GF-D8 (cell line): ENCODE data around the gene LNPEP.

Source experiments
- DNase-seq: peaks from one replicate; lab custom pipeline; 2025; lab: John Stamatoyannopoulos, UW

LNPEP gene

GRCh38 chr5:96961053-96961452, 25.2 kb downstream of the LNPEP start:
- peak; percentile 42 for DNase-seq

DNA sequence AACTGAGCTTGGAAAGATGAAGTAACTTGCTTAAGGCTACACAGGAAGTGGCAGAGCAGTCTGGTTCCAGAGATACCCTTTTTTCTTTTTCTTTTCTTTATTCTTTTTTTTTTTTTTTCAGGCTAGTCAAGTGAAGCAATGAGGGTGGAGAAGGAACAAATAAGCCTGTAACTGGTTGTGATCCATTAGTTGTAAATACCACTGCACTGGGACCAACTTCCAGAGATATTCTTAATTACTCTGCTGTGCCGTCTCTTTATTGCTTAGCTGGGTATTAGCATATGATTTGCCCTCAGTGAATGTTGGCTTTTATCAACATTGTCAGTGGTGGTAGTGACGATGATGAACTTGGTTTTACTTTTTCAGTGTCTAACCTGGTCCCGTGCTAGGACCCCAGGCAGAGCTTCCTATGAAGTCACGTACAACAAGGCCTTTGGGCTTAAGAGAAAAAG, 26.7 kb downstream of the LNPEP start:
- peak; percentile 54 for DNase-seq

- peak; percentile 11 for DNase-seq
Measured at GRCh38 chr5:96963267-96963666, 27.4 kb downstream of the LNPEP start.

GRCh38 chr5:96966801-96967200, 30.9 kb downstream of the LNPEP start:
- DNase-seq: no peak

DNA sequence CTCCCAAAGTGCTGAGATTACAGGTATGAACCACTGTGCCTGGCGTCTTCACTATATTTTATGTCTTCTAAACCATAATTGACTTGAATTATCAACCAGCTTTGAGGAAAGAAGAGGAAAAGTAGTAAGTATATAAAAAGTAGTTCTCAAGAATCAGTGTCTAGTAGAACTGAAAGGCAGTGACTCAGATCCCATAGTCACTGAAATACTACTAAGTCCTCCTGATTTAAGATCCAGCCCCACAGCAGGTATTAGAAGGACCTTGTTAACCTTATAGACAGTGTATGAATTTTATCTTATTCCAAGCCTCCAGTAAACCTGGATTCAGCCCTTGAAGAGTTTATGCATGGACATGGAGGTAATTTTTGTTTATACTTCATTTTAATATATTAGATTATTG, 31.5 kb downstream of the LNPEP start:
- no peak for DNase-seq

DNA sequence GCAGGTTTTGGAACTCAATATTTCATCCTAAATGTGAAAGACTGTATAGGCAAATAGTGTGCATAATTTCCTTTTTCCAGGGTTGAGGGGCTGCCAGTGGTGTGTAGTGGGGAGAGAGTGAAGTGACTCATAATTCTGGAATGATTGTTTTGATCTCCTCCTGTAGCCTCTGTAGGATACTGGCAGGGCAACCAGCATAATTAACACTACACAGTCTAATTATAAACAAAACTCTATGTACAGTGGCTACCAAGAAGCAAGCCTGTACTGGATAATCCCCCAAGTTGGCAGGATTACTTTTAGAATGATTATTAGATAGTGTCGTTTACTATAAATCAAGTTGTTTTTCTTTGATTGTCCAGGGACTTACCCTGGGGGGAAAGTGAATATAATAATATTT, 32.2 kb downstream of the LNPEP start:
- no peak for DNase-seq

- no peak for DNase-seq
Measured at GRCh38 chr5:96968614-96969013, 32.7 kb downstream of the LNPEP start.

DNA sequence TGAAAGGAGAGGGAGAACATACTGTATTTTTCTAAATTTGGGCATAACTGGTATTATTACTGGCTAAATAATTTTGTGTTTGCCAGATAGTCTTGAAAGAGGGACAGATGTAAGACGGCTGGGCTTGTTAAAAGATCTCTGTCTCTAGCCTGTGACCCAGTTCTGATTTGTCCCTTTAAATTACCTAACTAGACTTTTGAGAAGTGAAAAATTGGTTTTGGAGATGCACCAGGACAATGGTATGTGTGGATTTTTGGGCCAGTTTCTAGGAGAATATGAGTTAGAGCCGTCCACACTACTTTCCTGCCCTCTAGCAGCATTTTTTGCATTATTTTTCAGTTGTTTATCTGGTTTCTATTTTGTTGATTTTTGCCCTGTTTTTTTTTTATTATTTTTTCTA, 33.5 kb downstream of the LNPEP start:
- DNase-seq: no peak

DNA sequence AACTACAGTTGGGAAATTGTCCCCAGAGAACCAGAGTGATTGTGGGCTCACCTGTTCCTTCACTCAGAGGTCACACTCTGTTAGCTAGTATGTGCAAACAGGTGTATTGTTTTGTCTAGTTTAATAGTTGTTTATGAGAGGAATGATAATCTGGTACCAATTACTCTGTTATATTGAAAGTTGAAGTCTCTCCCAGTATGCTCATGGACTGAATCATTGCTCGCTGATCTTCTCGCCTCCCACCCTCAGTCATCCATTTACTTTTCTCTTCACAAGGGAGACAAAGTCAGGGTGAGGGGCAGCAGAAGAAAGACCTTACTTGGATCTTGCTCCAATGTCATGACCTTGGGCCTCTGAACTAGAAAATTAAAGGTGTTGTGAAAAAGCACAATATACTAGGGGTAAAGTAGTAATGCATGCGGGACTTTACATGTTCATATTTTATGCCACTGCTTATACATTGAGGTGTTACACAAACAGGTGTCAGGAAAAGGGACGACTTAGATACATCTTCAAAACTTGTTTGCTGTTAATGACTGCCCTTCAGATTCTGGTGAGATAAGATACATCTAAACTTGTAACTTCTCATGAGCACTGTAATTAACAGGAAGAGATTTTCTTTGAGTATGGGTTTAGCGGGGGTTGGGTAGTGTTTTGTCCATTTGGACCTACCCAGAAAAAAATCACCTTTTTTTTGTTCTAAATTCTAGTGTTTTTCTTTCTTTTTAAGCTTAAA, 36.9 kb downstream of the LNPEP start:
- no peak for DNase-seq

DNA sequence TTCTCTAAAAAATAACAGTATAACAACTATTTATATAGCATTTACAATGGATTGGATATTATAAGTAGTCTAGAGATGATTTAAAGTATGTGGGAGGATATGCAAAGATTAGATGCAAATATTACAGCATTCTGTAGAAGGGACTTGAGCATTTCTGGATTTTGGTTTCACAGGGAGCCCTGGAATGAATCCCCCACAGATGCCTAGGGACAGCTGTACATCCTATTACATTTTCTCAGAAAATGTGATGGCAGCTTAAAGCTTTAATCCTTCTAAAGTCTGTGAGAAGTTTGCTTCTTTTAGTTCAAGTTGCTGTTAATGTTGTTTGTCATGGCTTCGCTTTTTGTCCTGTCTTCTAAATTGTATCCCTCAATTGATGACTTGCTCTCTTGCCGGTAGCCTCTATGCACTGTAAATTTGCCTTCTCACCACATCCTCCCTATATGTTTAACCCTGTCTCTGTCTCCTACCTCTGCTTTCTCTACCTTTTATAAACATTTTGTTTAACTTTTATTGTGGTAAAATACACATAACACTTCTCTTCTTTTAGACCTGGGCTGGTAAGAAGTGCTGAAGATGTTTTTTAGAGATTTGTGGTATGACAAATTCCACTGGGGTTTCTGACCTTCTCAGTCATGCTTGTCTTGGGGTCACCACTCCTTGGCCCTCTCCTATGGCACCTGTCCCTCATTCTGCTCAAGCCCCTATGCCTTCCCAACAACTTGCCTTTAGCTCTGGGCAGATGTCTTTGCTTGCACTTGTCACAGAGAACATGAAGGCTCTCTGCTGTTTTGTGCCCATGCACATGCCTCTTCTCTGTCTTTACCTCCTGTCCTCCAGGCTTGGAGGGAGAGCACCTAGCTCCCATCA, 37.9 kb downstream of the LNPEP start:
- DNase-seq: no peak

- no peak for DNase-seq
Measured at GRCh38 chr5:96975656-96976055, 39.8 kb downstream of the LNPEP start.

- DNase-seq: no peak
Measured at GRCh38 chr5:96977228-96977627, 41.3 kb downstream of the LNPEP start.

- DNase-seq: no peak
Measured at GRCh38 chr5:96978812-96979449, 43.1 kb downstream of the LNPEP start.

DNA sequence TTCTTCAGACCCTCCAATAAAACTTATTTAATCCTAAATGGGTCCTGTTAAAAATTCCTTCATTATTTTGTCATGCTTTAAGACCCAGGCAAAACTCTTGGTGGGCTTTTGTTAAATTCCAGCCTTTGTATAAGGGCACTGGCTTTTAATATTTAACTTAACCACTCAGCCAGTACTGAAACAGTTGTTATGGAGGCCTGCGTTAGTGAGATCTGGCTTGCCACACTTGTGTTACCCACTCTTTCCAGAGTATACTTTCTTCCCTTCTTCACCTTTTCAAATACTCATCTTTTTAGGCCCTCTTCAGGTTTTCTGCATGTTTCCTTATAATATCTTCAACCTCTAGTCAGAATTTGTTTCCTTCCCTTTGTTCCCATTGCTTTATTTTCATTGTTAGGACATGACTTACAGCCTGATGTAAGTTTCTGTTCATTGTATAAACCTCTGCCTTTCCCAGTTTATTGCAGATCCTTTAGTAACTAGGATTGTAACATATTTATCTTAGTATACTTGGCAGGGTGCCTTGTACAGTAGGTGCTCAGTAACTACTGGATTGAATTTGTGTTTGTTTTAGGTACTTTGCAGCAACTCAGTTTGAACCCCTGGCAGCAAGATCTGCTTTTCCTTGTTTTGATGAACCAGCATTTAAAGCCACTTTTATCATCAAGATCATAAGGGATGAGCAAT, 48.8 kb downstream of the LNPEP start:
- DNase-seq: no peak

- no peak for DNase-seq
Measured at GRCh38 chr5:96986450-96986849, 50.6 kb downstream of the LNPEP start.

- DNase-seq: no peak
Measured at GRCh38 chr5:96990102-96990501, 54.2 kb downstream of the LNPEP start.

DNA sequence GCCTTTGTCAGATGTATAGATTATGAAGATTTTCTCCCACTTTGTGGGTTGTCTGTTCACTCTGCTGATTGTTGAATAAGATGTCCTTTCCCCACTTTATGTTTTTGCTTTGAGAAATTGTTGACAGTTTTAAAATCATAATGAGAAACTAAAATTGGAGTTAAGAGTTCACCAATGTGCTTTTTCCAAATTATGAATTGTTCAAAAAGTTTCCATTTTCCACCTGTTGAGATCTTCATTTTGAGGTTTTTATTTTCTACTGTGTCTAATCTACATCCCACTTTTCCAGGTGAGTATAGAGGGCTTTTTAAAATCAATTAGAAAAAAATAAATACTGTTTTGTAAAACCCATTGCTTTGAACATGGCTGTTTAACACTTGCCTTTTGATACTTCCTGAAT, 55.8 kb downstream of the LNPEP start:
- DNase-seq: no peak

- DNase-seq: no peak
Measured at GRCh38 chr5:96993760-96994159, 57.9 kb downstream of the LNPEP start.

DNA sequence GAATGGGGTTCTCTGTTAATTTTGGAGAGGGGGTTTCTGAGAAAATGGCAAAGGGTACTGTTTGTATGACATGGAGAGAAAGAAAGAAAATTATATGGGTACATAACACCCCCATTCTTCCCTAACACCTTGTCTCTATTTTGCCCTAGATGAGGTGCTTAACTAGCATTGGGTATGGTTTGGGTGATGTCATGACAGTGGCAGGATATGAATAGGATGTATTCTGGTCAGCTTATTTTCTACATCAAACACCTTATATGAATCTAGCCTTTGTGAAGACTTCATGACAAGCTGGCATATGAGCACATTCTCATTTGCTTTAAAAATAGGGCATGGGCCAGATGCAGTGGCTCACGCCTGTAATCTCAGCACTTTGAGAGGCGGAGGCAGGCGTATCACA, 58.6 kb downstream of the LNPEP start:
- DNase-seq: no peak

- no peak for DNase-seq
Measured at GRCh38 chr5:96995419-96995818, 59.5 kb downstream of the LNPEP start.

- peak; percentile 8 for DNase-seq
Measured at GRCh38 chr5:96997265-96997859, 61.5 kb downstream of the LNPEP start.

DNA sequence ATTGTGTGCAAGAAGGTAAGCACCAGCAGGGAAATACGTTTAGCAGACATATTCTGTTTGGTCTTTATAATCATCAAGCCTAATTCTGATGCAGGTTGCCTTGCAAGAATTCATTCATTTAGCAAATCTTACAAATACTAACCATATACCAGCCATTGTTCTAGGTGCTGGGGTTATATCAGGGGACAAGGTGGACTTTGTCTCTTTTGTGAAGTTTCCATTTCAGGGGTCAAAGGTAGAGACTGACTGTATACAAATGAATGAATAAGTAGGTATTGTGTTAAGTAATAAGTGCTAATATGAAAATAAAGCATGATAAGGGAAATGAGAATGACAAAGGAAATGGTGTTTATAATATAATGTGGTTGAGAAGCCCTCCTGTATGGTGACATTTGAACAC, 64.0 kb downstream of the LNPEP start:
- no peak for DNase-seq
